HG03442 (cell line): Measurements from ENCODE around the gene ADI1.
"Not testable (repeated sequence)": the region's sequence is repeated elsewhere in the genome, so short reads cannot be mapped to it uniquely, and the experiment has no call there.

Source experiments
- ATAC-seq: cut with Tn5 transposase; IDR thresholded peaks from one replicate; pipeline ENCODE4 v1.9.1; 2021; ENCODE audit warnings: mild to moderate bottlenecking, moderate library complexity; ENCODE audit not compliant: unreplicated experiment

The ADI1 gene

GRCh38 chr2:3450385-3451010, 68.8 kb downstream of the ADI1 start:
- ATAC-seq = no peak

- no peak for ATAC-seq
Observed at GRCh38 chr2:3449936-3450335, 69.4 kb downstream of the ADI1 start.

GRCh38 chr2:3449086-3449485, 70.2 kb downstream of the ADI1 start:
- no peak for ATAC-seq

- not testable (repeated sequence) for ATAC-seq
Observed at GRCh38 chr2:3448441-3448911, 70.9 kb downstream of the ADI1 start.

- no peak for ATAC-seq
Observed at GRCh38 chr2:3447789-3448317, 71.5 kb downstream of the ADI1 start.
